Stimulated activated CD4-positive, alpha-beta T cell treated with anti-CD3 and anti-CD28 coated beads, Interleukin-1b, Interleukin-23, amount 100 ng/mL, for 24 hours (primary cell): ENCODE measurements around the gene SPAG6.
"Not testable (repeated sequence)": the region's sequence is repeated elsewhere in the genome, so short reads cannot be mapped to it uniquely, and the experiment has no call there.

ENCODE experiments used
- DNase-seq, 4 experiments: peaks; one replicate each; pipeline ENCODE4 v3.0.0-alpha.2; 2020; ENCODE audit warnings: low read depth in 4 of 4, low spot score in 1 of 4

The SPAG6 gene

DNA sequence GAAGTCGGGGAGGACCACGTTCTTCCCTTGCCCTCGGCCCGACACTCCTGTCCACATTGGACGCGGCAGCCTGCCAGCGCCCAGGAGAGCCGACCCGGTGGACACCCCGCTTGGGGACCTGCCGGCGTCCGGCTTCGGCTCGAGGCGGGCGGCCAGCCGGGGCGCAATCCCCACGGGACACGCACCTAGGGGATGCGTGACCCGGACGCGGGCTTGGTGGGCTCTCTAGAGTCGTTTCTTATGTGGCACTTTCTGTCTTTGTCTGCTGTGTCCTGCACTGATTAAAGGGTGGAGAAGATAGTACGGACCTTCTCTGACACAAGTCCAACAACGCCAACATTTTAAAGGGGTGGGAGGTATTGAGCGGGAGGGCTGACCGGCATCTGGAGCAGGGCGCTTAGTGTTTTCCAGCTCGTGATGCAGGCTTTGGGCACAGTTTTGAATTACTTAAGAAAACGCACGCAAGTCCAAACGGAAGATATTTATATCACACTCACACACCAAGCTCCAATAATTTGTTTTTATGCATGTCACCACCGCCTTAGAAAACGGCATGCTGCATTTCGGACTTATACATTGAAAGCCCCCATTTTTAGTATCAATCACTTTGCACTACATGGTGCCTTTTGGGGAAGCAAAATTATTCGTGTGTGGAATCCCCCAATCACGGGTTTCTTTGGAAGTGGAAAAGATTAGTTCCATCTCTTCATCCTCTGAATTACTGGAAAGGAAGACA lies 3.9 kb upstream of the SPAG6 start:
- DNase-seq: no peak

DNA sequence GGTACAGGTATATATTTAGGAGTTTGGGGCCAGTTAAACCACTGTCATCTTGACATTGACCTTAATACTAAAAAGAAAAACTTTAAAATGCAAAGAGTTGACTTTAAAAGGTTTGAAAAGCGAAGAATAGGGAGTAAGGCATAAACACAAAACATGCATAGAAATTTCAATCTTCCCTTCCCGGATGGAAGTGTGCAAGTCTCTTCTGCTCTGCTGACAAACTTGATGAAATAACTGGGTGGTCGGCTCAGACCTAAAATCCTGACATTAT lies 3.4 kb upstream of the SPAG6 start:
- DNase-seq: no peak

DNA sequence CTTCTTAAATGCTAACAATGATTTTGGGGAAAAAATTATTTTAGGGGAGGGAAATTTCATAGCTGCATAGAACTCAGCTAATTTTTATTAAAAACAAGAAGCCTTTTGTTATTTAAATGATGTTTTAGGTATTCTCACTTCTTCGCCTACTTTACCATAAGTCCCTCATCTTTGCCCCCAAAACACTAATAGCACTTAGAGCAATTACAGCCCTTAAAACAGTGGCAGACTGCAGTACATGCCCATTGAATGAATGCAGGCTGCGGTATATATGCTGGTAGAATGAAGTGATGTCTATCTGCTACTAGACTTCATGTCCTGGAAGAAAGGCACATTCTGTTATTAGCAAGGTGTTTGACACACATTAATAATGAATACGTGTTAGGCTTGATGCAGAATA lies 2.9 kb upstream of the SPAG6 start:
- DNase-seq: no peak

DNA sequence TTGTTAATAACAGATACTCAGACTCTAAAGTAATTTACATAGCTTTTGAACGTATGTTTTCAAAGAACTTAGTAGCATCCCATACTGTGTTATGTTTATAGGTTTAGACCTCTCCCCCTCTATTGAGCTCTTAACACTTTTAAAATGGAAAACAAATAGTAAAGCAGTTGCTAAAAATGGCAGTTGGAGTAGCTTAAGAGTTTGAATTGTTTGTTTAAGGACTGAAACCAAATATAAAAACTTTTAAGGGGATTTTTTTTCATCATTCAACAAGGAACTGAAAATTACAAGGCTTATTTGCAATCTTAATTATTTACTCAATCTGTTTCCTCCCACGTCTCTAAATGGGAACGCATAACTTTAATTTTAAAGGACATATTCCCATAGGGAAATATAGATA lies 1.6 kb upstream of the SPAG6 start:
- DNase-seq: no peak

DNA sequence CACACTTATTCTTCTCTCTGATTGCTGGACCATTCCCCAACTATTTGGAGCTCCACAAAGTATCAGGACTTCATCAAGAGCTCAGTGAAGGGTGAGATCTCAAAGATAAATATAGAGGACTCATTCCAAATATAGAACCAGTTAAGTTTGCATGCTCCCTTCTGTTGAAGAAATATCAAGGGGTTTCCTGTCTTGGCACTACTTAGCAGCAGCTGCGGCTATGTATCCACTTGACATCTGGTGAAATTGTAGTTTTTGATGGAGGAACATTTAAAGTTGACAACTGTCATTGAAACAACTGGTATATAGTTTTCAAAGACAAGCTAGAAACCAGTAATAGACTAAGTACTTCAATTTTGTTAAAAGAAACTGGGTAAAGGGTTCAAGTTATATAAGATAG lies 1.0 kb upstream of the SPAG6 start:
- DNase-seq: no peak

DNA sequence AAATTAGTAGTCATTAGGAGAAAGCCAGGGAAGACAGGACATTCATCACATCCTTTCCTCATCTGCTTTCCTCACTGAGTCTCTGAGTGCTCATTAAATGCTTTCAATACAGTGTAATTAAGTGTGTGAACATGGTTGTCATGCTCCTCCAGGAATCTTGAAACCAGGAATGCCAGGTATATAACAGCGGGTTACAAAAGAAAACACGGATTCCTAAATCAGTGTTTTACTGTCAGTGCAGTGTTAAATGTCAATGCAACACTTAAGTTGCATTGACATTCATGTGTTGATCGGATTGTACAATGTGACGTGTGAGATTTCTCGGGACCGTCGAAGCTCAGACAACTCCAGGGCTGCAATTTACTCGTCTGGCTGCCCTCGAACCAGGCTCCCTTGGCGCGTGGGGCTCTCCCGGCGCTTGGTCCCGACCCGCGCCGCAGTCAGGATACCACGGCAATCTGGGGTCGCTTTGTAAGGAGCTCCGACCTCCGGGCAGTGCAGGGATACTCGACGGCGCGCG lies 455 bp upstream of the SPAG6 start:
- no peak for DNase-seq

DNA sequence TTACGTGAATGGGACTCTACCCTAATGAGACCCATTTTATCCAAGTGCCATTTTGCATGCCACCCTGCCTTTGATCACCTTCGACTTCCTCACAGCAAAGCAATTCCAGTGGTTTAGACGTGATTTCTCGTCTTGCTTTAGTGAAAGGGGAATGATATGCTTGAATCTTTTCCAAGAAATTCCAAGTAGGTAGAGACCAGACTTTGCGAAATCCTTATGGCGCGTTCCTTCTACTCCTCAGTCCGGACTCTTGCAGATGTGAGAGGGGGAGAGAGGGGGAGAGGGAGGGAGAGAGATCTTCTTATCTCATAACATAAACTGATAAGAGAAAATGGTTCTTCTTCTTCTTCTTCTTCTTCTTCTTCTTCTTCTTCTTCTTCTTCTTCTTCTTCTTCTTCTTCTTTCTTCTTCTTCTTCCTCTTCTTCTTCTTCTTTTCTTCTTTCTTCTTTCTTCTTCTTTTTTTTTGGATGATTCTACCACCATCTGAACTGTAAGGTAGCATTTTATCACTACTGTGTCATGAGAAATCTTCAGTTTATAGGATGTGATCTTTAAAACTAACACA lies 883 bp downstream of the SPAG6 start:
- no peak for DNase-seq

DNA sequence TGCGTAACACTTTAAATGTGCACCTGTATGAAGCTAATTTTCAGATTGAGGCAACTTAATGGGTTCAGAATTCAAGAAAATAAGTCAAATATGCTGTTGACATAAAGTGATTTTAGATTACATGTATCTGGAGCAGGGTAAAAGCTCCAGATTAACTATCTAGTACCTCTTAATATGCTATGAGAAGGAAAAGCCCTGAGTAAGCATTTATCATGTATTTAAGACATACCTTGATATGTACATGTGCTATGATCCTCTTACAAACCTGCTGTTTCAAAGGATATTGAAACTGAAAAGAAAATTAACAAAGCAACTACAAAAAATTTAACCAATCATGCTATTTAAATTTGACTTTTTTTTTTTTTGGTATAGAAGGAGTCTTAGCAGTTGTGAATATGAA lies 4.5 kb downstream of the SPAG6 start:
- no peak for DNase-seq

DNA sequence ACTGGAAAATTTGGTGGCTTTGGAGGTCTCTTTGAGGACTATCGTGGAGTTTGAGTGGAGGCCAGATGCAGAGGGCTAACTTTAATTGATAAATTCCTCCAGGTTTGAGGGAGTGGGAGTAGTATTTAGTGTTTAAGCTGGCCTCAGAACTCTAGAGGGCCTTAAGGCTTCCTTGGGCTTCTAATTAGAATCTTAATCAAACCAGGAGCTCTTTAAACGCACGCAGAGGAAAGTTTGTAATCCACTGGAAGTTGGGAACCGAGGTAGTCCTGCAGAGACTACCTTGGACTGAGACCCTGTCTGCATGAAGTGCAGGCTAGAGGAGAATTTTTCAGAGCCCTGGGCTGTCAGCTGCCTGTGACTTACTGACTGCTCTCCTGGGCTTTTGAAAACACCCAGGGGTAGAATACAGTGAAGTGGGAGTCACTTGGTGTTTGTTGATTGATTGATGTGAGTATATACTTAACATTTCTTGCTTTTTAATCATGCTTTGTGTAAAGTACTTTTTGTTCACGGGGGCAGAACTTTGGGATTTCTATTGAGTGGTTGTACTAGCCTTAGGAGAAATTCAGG lies 5.9 kb downstream of the SPAG6 start:
- DNase-seq: no peak

DNA sequence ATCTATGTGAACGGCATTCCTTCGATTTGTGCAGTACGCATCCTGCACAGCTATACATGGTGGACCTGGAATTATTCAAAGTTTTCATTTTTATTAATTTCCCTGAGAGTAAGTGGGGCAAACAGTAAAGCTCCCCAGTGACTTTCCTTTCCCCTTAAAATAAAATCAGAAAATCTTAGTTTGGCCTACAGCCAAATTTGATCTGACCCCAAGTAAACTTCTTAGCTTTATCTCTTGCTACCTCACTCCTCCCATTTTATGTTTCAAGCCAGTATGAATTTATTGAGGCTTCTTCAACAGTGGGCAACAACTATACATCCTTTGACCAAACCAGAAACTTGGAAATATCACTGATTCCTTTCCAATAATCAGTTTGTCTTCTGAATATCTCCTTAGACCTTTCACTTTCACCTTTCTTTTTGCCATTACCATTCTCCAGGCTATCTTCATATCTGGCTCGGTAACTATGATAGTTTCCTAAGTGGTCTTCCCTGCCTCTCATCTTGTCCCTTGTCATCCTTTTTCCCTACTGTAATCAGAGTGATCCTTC lies 11.1 kb downstream of the SPAG6 start:
- no peak for DNase-seq

DNA sequence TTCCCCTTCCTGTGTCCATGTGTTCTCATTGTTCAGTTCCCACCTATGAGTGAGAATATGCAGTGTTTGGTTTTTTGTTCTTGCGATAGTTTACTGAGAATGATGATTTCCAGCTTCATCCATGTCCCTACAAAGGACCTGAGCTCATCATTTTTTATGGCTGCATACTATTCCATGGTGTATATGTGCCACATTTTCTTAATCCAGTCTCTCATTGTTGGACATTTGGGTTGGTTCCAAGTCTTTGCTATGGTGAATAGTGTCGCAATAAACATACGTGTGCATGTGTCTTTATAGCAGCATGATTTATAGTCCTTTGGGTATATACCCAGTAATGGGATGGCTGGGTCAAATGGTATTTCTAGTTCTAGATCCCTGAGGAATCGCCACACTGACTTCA lies 12.5 kb downstream of the SPAG6 start:
- not testable (repeated sequence) for DNase-seq

DNA sequence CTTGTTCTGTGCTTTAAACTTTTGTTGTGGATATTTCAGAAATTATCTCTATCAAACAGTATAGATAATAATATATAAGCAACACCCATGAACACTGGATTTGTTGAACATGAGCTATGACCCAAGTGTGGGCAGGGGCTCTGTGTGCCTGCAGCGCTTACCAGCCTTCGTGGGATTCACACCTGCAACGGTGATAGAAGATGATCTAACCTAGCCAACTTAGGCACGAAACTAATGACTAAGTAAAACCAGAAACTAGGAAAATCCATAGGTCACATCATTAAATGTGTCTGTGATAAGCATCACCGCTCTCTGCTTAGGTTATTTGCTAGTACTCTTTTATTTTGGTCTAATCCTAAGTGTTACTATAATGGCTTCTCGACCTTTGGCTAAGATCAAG lies 18.0 kb downstream of the SPAG6 start:
- no peak for DNase-seq

DNA sequence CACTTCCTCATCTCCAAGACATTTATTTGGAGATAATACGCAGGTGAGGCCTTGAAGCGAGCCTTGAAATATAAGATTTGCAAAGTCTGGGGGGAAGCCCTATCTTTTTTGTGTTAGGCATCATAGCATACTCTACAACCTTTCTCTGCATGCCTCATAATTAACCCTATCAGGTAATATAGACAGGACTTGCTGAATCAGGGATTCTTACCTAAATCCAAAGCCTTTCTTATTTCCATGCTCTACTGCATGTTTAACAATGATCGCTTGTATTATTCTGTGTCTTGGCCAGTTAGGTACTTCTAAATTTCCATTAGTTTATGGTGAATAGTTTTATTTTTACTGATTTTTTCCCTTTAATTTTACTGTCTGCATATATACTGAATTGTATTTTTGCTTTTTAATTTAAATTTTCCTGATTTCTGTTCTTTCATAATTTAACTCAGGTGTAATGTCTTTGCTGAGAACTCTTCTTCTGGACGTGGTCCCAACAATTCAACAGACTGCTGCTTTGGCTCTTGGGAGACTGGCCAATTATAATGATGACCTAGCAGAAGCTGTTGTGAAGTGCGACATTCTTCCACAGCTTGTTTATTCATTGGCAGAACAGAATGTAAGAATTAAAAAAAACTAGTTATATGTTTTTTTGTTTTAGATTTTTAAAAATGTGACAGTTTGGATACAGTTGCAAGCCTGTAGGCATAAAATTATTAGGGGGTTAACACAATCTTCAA lies 19.3 kb downstream of the SPAG6 start:
- DNase-seq: no peak

DNA sequence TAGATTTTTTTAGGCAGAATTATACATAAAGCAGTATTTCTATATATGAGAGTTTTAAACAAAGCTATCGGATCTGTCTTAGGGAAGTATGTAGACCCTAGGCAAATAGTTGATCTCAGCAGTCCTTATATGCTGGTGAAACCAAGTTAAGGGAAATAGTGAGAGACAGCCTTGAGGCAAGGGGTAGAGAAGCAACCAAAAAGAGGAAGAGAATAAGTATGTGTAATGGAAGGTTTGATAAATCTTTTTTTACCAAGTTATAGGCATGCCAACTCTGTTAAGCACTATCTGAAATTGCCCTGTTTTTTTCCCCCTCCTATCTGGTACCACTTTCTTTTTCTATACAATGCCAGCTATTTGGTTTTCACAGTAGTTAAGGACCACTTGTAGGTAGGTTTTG lies 19.9 kb downstream of the SPAG6 start:
- no peak for DNase-seq

DNA sequence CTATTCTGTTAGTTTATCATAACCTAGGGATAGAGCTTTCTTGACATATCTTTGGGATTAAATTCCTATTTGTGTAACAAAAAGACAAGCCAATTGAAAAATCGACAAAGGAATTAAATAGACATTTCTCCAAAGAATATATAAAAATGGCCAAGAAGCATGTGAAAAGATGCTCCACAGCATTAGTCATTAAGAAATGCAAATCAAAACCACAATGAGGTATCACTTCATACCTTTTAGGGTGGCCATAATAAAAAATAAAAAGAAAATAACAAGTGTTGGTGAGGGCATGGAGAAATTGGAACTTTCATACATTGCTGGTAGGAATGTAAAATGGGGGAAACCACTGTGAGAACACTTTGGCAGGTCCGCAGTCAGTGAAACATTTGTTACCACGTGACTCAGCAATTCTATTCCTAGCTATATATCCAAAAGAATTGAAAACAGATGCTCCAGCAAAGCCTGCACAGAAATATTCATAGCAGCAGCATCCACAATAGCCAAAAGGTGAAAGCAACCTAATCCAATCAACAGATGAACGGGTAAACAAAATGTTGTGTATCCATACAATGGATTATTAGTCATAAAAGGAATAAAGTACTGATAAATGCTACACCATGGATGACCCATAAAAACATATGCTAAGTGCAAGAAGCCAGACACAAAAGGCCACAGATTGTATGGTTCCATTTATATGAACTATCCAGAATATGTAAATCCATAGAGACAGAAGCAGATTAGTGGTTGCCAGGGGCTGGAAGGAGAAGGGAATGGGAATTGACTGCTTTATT lies 20.5 kb downstream of the SPAG6 start:
- no peak for DNase-seq

DNA sequence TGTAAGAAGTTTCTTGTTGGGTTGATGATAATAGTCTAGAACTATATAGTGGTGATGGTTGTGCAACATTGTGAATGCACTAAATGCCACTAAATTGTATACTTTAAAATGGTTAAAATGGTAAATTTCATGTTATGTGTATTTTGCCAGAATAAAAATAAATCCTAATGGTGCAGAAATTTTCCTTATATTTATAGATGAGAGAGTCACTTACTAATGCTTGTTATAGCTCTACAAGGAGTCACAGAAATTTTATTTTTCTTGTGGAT lies 21.1 kb downstream of the SPAG6 start:
- no peak for DNase-seq

DNA sequence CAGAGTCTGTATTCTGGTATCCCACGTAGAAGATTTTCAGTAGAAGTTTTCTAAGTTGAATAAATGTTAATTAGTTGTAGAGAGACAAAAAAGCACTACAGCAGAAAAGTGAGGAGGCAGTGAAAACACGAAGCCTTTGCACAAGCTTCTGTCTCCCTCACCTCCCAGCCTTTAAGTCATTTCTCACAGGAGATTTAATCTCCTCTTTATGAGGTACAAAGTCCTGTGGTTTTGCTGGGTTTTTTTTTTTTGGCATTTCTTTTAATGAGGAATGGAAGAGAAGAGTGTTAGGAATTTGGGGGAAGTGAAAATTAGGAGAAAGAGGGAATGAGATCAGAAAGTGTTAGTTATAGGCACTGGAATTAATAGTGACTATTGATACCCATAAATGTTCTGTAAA lies 21.5 kb downstream of the SPAG6 start:
- DNase-seq: no peak

DNA sequence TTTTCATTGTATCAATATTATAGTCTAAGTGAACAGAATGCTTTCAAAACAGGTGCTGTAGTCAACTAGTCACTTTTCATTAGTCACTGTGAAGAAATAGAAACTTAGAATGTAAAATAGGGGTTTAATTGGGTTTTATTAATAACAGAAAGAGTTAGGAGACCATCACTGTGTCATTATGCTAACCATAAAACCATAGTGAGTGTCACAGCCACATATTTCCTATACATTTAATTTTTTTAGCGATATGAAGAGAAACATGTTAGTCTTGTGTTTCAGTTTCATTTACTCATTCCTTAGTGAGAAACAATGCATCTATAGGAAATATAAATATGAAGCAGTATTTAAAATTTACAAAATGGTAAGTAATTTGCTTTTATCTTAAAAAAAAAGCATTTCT lies 22.2 kb downstream of the SPAG6 start:
- DNase-seq: no peak

DNA sequence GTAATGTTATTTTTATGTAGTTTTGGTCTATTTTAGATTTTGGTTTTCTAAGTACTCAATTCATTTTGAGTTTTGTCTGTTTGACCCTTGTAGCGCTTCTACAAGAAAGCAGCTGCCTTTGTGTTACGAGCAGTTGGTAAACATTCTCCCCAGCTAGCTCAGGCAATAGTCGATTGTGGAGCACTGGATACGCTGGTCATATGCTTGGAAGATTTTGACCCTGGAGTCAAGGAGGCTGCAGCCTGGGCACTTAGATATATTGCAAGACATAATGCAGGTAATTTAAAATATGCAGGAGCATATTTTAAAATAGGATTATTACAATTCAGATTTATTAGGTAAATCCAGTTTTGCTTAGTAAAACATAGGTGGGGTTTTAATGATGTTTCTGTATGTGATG lies 23.1 kb downstream of the SPAG6 start:
- no peak for DNase-seq

DNA sequence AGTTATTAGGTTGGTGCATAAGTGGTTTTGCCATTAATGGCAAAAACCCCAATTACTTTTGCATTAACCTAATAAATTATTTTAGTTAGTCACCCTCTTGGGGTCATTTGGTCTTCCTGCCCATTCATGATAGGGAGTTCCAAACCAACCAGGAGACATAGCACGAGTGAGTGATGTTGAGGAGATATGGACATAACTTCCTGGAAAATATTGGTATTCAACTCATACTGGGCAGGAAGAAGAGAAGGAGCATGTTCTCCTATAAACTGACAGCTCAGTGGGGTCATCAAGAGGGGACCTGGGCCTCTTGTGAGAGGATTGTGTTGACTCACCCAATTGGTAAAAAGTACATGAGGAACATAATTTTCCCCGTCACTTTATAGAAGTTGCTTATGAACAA lies 23.7 kb downstream of the SPAG6 start:
- no peak for DNase-seq

DNA sequence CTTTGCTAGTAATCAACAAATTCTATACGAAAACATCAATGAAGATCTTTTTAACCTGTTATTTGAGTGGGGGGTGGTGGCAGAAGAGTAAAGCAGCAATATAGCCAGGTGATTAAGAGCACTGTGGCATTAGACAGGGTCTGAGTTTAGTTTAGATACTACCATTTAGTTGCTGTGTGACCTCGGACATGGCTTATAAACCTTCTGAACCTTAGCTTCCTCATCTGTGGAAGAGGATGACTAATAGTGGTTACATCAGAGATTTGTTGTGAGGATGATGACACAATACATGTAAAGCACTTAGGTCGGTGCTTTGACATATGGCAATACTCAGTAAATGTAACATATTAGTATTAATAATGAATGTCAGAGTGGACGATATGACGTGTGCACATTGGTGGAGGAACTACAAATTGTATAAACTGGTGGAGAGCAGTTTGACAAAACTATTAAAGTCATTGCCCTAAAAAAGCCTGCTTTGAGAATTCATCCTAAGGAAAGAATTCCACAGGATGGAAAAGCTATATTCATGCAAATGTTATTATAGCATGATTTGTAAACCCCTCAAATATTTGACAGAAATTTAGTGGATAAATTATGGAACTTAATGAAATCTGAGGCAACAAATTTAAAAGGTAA lies 24.3 kb downstream of the SPAG6 start:
- DNase-seq: no peak
